OCI-LY3 (cell line): Measurements from ENCODE around the gene CAMTA1.

ENCODE experiments used
- H2AFZ ChIP-seq: fragments of 200-600, 300-600 bp; shearing (Covaris generic); 2 replicates; pipeline ENCODE4 v1.6.0; 2014; ENCODE audit warnings: antibody characterized with exemption, low read depth, low read length
- H3K27ac ChIP-seq: fragments of 200-600, 300-600 bp; sonication (generic); 2 replicates; pipeline ENCODE4 v1.5.1; 2014; ENCODE audit warnings: mild to moderate bottlenecking, low read length, moderate library complexity, mixed read lengths
- H3K27me3 ChIP-seq: fragments of 200-600, 300-600 bp; sonication (generic); 2 replicates; pipeline ENCODE4 v1.6.1; 2014; ENCODE audit warnings: low read depth, low read length, mixed read lengths
- H3K36me3 ChIP-seq: fragments of 200-600, 300-600 bp; sonication (generic); replicated peaks from 2 replicates; pipeline ENCODE3; 2014; ENCODE audit warnings: low read depth, low read length, mixed read lengths
- H3K4me1 ChIP-seq: fragments of 300-600, 200-600 bp; sonication (generic); 2 replicates; pipeline ENCODE4 v1.6.1; 2014; ENCODE audit warnings: low read length, mixed read lengths
- H3K4me2 ChIP-seq: fragments of 200-600, 300-600 bp; sonication (generic); 2 replicates; pipeline ENCODE4 v1.6.1; 2014; ENCODE audit warnings: low read length, mixed read lengths
- H3K4me3 ChIP-seq: fragments of 300-600, 200-600 bp; sonication (generic); 2 replicates; pipeline ENCODE4 v1.5.1; 2014; ENCODE audit warnings: antibody characterized with exemption, mild to moderate bottlenecking, low read length, moderate library complexity
- H3K79me2 ChIP-seq: fragments of 300-600, 200-600 bp; shearing (Covaris generic); 2 replicates; pipeline ENCODE4 v1.6.1; 2014; ENCODE audit warnings: mild to moderate bottlenecking, low read length, mixed read lengths
- H3K9ac ChIP-seq: fragments of 300-600, 200-600 bp; shearing (Covaris generic); 2 replicates; pipeline ENCODE4 v1.6.0; 2014; ENCODE audit warnings: mild to moderate bottlenecking, low read length, moderate library complexity
- H3K9me3 ChIP-seq: fragments of 200-600, 300-600 bp; shearing (Covaris generic); 2 replicates; pipeline ENCODE4 v1.6.1; 2014; ENCODE audit warnings: low read length, mixed read lengths; ENCODE audit not compliant: insufficient read depth
- H4K20me1 ChIP-seq: fragments of 200-600, 300-600 bp; sonication (generic); 2 replicates; pipeline ENCODE4 v1.6.1; 2016; ENCODE audit warnings: low read length, mixed read lengths; ENCODE audit not compliant: insufficient read depth
- EZH2phosphoT487 ChIP-seq: fragments of 200-600 bp; shearing (Covaris generic); IDR thresholded peaks from 2 replicates; pipeline ENCODE4 v1.6.1; 2018; ENCODE audit warnings: antibody characterized with exemption, mixed run types, low read depth
- TF ChIP-seq, protein P1 (sequence below): fragments of 200-600, 300-600 bp; sonication (generic); IDR thresholded peaks from 2 replicates; pipeline ENCODE4 v1.5.1; 2014; ENCODE audit warnings: antibody characterized with exemption, low read length, low read depth

CAMTA1 gene

DNA sequence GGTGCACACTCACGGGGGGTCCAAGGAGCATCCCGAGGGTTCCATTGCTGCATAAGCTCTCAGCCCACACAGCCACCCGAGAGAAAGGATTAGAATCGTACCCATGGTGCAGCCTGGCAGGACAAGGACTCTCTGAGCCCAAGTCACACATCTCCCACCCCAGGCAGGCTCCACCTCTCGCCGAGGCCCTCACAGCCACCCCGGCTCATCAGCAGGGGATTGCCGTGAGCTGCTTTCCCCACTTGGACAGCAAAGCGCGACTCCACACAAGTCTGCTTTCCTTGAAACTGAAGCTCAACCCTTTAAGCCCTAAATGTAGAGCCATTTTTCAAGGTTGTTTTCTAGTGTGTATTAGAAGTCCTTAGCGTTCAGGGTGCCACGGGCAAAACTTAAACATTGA lies 679.5 kb downstream of the CAMTA1 start:
- H3K36me3 ChIP-seq = no peaks in the 10 kb centered on the region
- no peaks in the 10 kb centered on the region for H3K79me2 ChIP-seq
- no peak overlapping the region for H2AFZ ChIP-seq
- no peaks in the 10 kb centered on the region for H3K9me3 ChIP-seq
- no peaks in the 10 kb centered on the region for H3K4me1 ChIP-seq
- TF ChIP-seq EZH2phosphoT487 = no peak
- TF ChIP-seq, protein P1, sequence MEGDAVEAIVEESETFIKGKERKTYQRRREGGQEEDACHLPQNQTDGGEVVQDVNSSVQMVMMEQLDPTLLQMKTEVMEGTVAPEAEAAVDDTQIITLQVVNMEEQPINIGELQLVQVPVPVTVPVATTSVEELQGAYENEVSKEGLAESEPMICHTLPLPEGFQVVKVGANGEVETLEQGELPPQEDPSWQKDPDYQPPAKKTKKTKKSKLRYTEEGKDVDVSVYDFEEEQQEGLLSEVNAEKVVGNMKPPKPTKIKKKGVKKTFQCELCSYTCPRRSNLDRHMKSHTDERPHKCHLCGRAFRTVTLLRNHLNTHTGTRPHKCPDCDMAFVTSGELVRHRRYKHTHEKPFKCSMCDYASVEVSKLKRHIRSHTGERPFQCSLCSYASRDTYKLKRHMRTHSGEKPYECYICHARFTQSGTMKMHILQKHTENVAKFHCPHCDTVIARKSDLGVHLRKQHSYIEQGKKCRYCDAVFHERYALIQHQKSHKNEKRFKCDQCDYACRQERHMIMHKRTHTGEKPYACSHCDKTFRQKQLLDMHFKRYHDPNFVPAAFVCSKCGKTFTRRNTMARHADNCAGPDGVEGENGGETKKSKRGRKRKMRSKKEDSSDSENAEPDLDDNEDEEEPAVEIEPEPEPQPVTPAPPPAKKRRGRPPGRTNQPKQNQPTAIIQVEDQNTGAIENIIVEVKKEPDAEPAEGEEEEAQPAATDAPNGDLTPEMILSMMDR = no peak
- no peak overlapping the region for H3K4me2 ChIP-seq
- H4K20me1 ChIP-seq = no peaks in the 10 kb centered on the region
- H3K9ac ChIP-seq = no peak overlapping the region
- H3K4me3 ChIP-seq = no peak overlapping the region
- H3K27me3 ChIP-seq = no peaks in the 10 kb centered on the region
- no peak overlapping the region for H3K27ac ChIP-seq

DNA sequence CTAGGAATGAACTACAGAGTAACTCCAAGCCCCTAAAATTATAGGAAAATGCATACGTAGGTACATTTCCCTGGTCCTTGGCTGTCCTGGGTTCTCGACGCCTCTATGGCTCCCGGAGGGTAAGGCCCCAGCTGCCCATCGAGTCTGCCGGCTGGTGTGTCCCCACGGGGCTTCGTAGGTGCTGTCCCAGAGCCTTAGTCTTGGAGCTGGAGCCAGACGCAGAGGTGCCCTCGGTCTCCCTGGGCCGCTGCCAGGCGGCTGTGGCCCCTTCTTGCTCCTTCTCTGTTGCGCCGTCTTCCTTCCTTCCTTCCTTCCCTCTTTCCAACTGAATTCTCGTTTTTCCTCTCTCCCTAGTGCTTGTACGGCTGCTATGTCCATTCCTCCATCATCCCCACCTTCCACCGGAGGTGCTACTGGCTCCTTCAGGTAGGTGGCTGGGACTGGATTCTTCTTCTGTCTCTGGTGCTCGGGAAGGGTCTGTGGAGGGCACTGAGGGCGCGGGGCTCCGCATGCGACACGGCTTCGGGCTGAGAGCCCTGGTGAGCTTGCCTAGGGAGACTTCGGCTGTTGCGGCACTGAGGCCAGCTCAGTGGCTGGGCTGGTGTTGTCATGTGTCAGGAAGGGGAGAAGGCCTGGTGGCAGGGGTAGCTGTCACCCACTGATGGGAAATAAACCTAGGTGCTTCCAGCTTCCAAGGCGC lies 682.4 kb downstream of the CAMTA1 start:
- H3K36me3 ChIP-seq = no peaks in the 10 kb centered on the region
- H3K4me2 ChIP-seq = no peak overlapping the region
- H3K4me1 ChIP-seq = peaks cover 20% of the 10 kb centered on the region
- no peak overlapping the region for H3K9ac ChIP-seq
- H3K9me3 ChIP-seq = no peaks in the 10 kb centered on the region
- H3K27me3 ChIP-seq = no peaks in the 10 kb centered on the region
- TF ChIP-seq, protein P1 = no peak
- TF ChIP-seq EZH2phosphoT487 = no peak
- H2AFZ ChIP-seq = no peak overlapping the region
- no peaks in the 10 kb centered on the region for H3K79me2 ChIP-seq
- H4K20me1 ChIP-seq = no peaks in the 10 kb centered on the region
- H3K27ac ChIP-seq = no peak overlapping the region
- H3K4me3 ChIP-seq = no peak overlapping the region

DNA sequence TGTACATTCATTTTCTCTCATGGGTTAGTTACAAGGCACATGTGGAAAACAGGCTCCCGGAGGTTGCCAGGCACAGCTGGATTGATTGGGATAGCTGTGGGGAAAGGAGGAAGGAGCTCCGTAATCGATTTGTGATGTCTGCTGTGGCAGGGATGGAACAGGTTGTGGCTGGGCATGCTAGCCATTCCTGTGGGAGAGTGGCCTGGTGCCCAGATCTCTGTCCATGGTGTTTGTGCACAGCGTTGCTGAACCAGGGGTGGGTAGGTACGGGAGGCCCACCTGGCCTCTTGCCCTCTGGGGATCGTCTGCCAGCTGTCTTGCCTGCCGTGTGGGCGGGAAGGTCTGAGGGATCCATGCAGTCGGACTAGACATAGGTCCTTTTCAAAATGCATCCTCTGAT lies 683.0 kb downstream of the CAMTA1 start:
- Histone ChIP-seq H3K27me3 (no peaks in the 10 kb centered on the region), H3K27ac (no peak overlapping the region), H2AFZ (no peak overlapping the region), H3K4me2 (no peak overlapping the region), H3K4me3 (no peak overlapping the region), H3K9ac (no peak overlapping the region), H4K20me1 (no peaks in the 10 kb centered on the region), H3K36me3 (no peaks in the 10 kb centered on the region), H3K79me2 (no peaks in the 10 kb centered on the region), H3K9me3 (no peaks in the 10 kb centered on the region), H3K4me1 (peaks cover 20% of the 10 kb centered on the region)
- TF ChIP-seq, protein P1 = no peak
- no peak for TF ChIP-seq EZH2phosphoT487

DNA sequence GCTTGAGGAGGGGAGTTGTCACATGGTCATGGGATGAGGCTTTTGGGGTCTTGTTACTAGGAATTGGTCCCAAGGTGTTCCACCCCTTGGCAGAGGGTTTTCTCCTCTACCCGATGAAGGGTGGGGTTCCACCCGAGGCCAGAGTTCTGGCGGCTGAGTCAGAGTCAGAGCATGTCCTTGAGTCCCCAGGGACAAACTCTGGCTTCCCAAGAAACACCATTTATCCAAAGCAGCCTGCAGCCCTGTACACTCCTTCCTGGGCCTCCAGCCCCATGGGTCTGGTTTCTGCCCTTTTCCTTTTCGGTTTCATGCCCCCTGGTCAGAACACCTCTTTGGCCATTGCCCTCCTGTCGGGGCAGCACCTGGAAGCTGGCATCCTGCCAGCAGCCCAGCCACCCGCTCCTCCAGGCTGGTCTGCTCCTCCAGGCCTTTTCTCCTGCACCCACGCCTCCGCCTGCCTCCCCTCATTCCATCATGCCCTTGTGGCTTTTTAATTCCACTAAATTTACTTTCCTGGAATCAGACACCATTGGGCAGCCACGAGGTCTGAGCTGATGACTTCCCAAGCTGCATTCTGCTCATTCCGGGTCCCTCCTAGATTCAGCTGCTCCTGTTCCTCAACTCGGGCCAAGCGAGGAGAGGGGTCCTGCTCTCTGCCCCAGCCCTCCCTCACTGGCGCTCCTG lies 684.1 kb downstream of the CAMTA1 start:
- no peaks in the 10 kb centered on the region for H3K36me3 ChIP-seq
- H4K20me1 ChIP-seq = no peaks in the 10 kb centered on the region
- H3K4me3 ChIP-seq = no peak overlapping the region
- no peaks in the 10 kb centered on the region for H3K79me2 ChIP-seq
- H3K27me3 ChIP-seq = no peaks in the 10 kb centered on the region
- TF ChIP-seq, protein P1 = no peak
- no peak for TF ChIP-seq EZH2phosphoT487
- H3K9me3 ChIP-seq = no peaks in the 10 kb centered on the region
- H3K27ac ChIP-seq = no peak overlapping the region
- no peak overlapping the region for H2AFZ ChIP-seq
- peaks cover 20% of the 10 kb centered on the region for H3K4me1 ChIP-seq
- H3K4me2 ChIP-seq = no peak overlapping the region
- no peak overlapping the region for H3K9ac ChIP-seq
